Measurements from ENCODE around the gene ARL15.

Gene ARL15

GRCh38 chr5:53929152-53929551 is 381.2 kb downstream of the ARL15 start:
- no peak overlapping the region for H3K27ac Mint-ChIP-seq
- H3K36me3 Mint-ChIP-seq (ENCODE audit: low read depth) = no peaks in the 10 kb centered on the region
- H3K9me3 Mint-ChIP-seq = no peaks in the 10 kb centered on the region
- H3K4me1 Mint-ChIP-seq = peaks cover 12% of the 10 kb centered on the region
- no peak for DNase-seq
- TF ChIP-seq CTCF (IDR thresholded peaks at IDR 0.05) = no peak
- no peak overlapping the region for H3K4me3 Mint-ChIP-seq
- H3K27me3 Mint-ChIP-seq (ENCODE audit: low read depth, poor library complexity) = no peaks in the 10 kb centered on the region

GRCh38 chr5:53928641-53929040 is 381.7 kb downstream of the ARL15 start:
- Mint-ChIP-seq H3K27ac (no peak overlapping the region), H3K36me3 (ENCODE audit: low read depth) (no peaks in the 10 kb centered on the region), H3K27me3 (ENCODE audit: low read depth, poor library complexity) (no peaks in the 10 kb centered on the region), H3K4me1 (peaks cover 12% of the 10 kb centered on the region), H3K9me3 (no peaks in the 10 kb centered on the region), H3K4me3 (no peak overlapping the region)
- no peak for DNase-seq
- no peak for TF ChIP-seq CTCF (IDR thresholded peaks at IDR 0.05)

- H3K27me3 Mint-ChIP-seq (ENCODE audit: low read depth, poor library complexity) = no peaks in the 10 kb centered on the region
- no peak overlapping the region for H3K4me3 Mint-ChIP-seq
- H3K27ac Mint-ChIP-seq = no peak overlapping the region
- no peak for DNase-seq
- no peaks in the 10 kb centered on the region for H3K36me3 Mint-ChIP-seq (ENCODE audit: low read depth)
- TF ChIP-seq CTCF (IDR thresholded peaks at IDR 0.05) = no peak
- H3K9me3 Mint-ChIP-seq = no peaks in the 10 kb centered on the region
- peaks cover 12% of the 10 kb centered on the region for H3K4me1 Mint-ChIP-seq
Measured at GRCh38 chr5:53927668-53928247, 382.6 kb downstream of the ARL15 start.

DNA sequence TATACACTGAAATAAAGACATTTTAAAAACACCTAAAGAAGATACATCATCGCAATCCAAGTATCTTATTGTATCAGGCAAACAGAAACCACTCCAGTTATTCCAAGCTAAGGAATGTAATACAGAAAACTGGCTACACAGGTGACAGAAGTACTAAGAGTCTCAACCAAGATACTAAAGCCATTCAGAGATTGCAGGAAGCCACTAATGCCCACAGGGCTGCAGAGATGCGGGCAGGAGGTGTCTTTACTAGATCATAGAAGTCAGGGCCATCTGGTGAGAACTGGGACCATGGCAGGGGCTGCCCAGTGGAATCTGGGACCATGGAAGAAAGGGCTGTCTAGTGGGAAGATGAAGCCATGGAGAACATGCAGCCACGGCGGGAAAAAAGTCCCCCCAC is 384.3 kb downstream of the ARL15 start:
- no peak for DNase-seq
- H3K27me3 Mint-ChIP-seq (ENCODE audit: low read depth, poor library complexity) = no peaks in the 10 kb centered on the region
- peaks cover 4% of the 10 kb centered on the region for H3K36me3 Mint-ChIP-seq (ENCODE audit: low read depth)
- H3K9me3 Mint-ChIP-seq = no peaks in the 10 kb centered on the region
- no peak overlapping the region for H3K27ac Mint-ChIP-seq
- H3K4me1 Mint-ChIP-seq = peaks cover 20% of the 10 kb centered on the region
- no peak for TF ChIP-seq CTCF (IDR thresholded peaks at IDR 0.05)
- H3K4me3 Mint-ChIP-seq = no peak overlapping the region

- Mint-ChIP-seq H3K27me3 (ENCODE audit: low read depth, poor library complexity) (no peaks in the 10 kb centered on the region), H3K4me1 (peaks cover 22% of the 10 kb centered on the region), H3K36me3 (ENCODE audit: low read depth) (peaks cover 4% of the 10 kb centered on the region), H3K4me3 (no peak overlapping the region), H3K27ac (peak overlapping the region; percentile 15), H3K9me3 (no peaks in the 10 kb centered on the region)
- no peak for DNase-seq
- TF ChIP-seq CTCF (IDR thresholded peaks at IDR 0.05) = no peak
Measured at GRCh38 chr5:53924392-53924791, 386.0 kb downstream of the ARL15 start.

DNA sequence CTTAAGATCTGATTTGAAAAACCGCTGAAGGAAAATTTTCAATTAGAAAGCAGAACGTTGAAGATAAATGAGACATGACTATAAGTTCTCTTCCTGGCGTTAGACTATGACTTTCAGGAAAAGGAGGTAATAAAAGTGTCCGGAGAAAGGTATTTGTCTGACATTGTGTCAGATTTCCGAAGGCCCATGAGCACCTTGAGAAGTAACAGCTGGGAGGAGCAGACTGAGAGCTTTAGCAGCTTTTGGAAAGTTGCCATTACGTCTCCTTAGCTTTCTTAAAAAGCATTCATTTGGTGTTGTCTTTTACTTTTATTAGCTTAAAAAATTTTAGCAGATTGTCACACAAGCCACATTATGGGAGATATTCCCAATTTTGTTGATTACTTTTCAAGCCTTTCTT is 386.4 kb downstream of the ARL15 start:
- DNase-seq = no peak
- Mint-ChIP-seq H3K36me3 (ENCODE audit: low read depth) (peaks cover 4% of the 10 kb centered on the region), H3K4me3 (no peak overlapping the region), H3K4me1 (peaks cover 25% of the 10 kb centered on the region), H3K27ac (no peak overlapping the region), H3K9me3 (no peaks in the 10 kb centered on the region), H3K27me3 (ENCODE audit: low read depth, poor library complexity) (no peaks in the 10 kb centered on the region)
- no peak for TF ChIP-seq CTCF (IDR thresholded peaks at IDR 0.05)

Data from nephron progenitor cell (in vitro differentiated cells).